Cardiac ventricle fibroblast (primary cell): Measurements from ENCODE around the gene SCN8A. TPM values are rescaled to one million over a fixed set of nuclear protein-coding genes. Genes with fewer than 3 reads are reported as not detected.

Experiments
- total RNA-seq: library from RNA; depleted of rRNA; stranded (reverse); fragments of >200 nt; gene quantifications from 2 replicates; pipeline ENCODE4 v1.2.3, GENCODE V29; 2015

SCN8A gene
- total RNA-seq, result 0.12 TPM in 1 of 2 replicates, not detected in the other

DNA sequence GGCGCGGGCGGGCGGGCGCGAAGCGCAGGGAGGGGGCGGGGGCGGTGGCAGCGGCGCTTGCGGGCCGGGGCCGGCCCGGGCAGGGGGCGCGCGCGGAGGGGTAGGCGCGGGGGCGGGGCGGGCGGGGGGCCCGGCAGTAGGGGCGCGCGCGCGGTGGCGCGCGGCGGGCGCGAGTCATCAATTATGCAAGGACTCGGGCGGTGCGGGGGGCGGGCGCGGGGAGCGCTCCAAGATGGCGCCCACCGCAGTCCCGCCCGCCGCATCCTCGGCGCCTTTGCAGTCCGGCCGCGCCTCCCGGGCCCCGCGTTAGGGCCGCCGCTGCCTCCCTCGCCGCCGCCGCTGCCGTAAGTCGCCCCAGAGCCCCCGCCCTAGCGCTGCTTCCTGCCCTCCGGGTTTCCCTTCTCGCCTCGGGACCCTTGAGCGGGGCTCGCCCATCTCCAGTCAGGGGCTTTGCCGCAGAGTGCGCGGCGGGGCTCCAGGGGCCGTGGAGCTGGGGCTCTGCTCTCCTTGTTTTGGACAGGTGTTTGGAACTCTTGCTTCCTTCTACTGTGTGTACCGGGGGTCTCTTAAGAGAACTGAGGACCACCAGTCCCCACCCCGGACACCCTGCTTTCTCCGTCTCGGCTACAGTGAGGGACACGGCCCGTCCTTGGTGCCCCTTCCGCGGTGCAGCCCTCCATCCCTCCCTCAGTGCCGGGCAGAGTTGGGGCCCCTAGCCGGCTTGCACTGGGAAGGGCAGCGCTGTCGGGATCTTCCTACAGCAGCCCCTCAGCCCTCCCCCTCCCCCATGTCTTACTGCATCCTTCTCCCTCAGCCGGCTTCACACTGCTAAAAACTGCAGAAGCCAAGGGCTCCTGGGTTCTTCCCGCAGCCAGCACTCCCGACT, at the start of gene SCN8A:
SCN8A (plus strand) TSS at position 218 of the 886 bp plus-strand sequence. CDS start 71,585 bp downstream, outside the sequence.

DNA sequence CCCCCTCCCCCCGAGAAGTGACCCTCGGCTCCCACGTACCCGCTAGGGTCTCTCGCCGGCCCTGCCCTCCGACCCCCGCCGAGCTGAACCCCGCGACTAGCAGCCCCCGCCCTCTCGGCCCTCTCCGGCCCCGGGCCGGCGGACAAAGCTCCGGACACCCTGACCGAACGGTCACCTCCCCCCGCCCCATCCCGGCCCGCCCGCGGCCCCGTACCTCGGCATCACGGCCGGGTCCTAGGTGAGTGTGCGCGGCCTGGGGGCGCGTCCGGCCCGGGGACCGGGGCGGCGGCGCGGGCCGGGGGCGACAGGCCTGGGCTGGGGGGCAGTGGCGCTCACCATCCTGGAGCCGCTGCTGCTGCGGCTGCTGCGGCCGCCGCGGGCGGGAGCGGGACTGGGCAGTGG, 257.3 kb downstream of the SCN8A start, which contains the start of gene FIGNL2:
FIGNL2 (minus strand) TSS at position 393 of the 402 bp plus-strand sequence. CDS start 26,305 bp downstream, outside the sequence.

Other genes with a start within 250 kb of the SCN8A start
- not detected in 2 replicates for gene CELA1, start 244.6 kb upstream of the SCN8A start, total RNA-seq
- 1.4 and 4.8 TPM in 2 replicates for gene GALNT6, start 199.8 kb upstream of the SCN8A start, total RNA-seq
- 0.06 and 0.39 TPM in 2 replicates for gene SLC4A8, start 166.4 kb upstream of the SCN8A start, total RNA-seq